H1 (cell line): ENCODE data around the gene DNER. TPM values are rescaled to one million over a fixed set of nuclear protein-coding genes. Genes with fewer than 3 reads are reported as not detected.
"Not testable (repeated sequence)": the region's sequence is repeated elsewhere in the genome, so short reads cannot be mapped to it uniquely, and the experiment has no call there.

Source experiments
- CTCF ChIA-PET: fragments of 300-600 bp; sonication (Branson Sonifier 250); formaldehyde crosslinking; loops from one replicate; lab custom pipeline; 2021; ENCODE audit not compliant: partially characterized antibody; lab: Charles Lee
- POLR2A ChIA-PET: fragments of 300-600 bp; sonication (Branson Sonifier 250); formaldehyde crosslinking; loops from one replicate; lab custom pipeline; 2021; ENCODE audit warnings: inconsistent platforms; ENCODE audit not compliant: partially characterized antibody; lab: Charles Lee
- DNase-seq, 2 experiments: peaks; one replicate each; pipeline versions ENCODE4 v3.0.0 to v3.0.0-alpha.2; 2010 to 2022; ENCODE audit warnings: low spot score in 2 of 2, low read depth in 1 of 2, mixed read lengths in 1 of 2
- FAIRE-seq: peaks from 2 replicates; lab custom pipeline; 2011; peaks lifted over from hg19 to GRCh38; lab: Jason Lieb, UNC
- H2AFZ ChIP-seq: 2 replicates; pipeline ENCODE4 v1.8.1; 2012; ENCODE audit warnings: low read length, inconsistent platforms
- H2AK5ac ChIP-seq: 2 replicates; pipeline ENCODE4 v1.6.1; 2013; ENCODE audit warnings: low read depth, low read length
- H2BK120ac ChIP-seq: replicated peaks from 2 replicates; pipeline ENCODE3; 2013; ENCODE audit warnings: low read depth, low read length, inconsistent platforms
- H2BK12ac ChIP-seq: 2 replicates; pipeline ENCODE4 v1.6.1; 2013; ENCODE audit warnings: low read depth, low read length
- H2BK15ac ChIP-seq: 2 replicates; pipeline ENCODE4 v1.6.1; 2013; ENCODE audit warnings: low read length
- H2BK20ac ChIP-seq: 2 replicates; pipeline ENCODE4 v1.6.1; 2013; ENCODE audit warnings: low read length
- H2BK5ac ChIP-seq: 2 replicates; pipeline ENCODE4 v1.6.1; 2013; ENCODE audit warnings: low read depth, low read length
- H3K14ac ChIP-seq: 2 replicates; pipeline ENCODE4 v1.6.1; 2013; ENCODE audit warnings: inconsistent platforms; ENCODE audit not compliant: insufficient read length
- H3K18ac ChIP-seq: 2 replicates; pipeline ENCODE4 v1.6.1; 2013; ENCODE audit warnings: low read length; ENCODE audit errors: extremely low read depth
- H3K23ac ChIP-seq: 2 replicates; pipeline ENCODE4 v1.6.1; 2013; ENCODE audit warnings: inconsistent platforms; ENCODE audit not compliant: insufficient read length
- H3K23me2 ChIP-seq: 2 replicates; pipeline ENCODE4 v1.6.1; 2013; ENCODE audit warnings: low read depth, low read length
- H3K27ac ChIP-seq: 2 replicates; pipeline ENCODE4 v1.6.1; 2011; ENCODE audit warnings: low read depth, low read length, inconsistent platforms
- H3K27me3 ChIP-seq, 4 experiments: replicated peaks in 1 of 4; 1 replicate in 1 of 4; 2 replicates in 3 of 4; pipeline versions ENCODE4 v1.6.1 to v1.8.1; 2011 to 2013; ENCODE audit warnings: low read length in 3 of 4, mild to moderate bottlenecking in 3 of 4, inconsistent platforms in 2 of 4, mixed read lengths in 2 of 4, moderate library complexity in 1 of 4; ENCODE audit not compliant: control insufficient read depth in 3 of 4, insufficient read depth in 3 of 4; ENCODE audit errors: extremely low read depth in 1 of 4
- H3K36me3 ChIP-seq, 4 experiments: 2 replicates each; pipeline versions ENCODE4 v1.6.1 to v1.8.1; 2011 to 2013; ENCODE audit warnings: mild to moderate bottlenecking in 4 of 4, low read length in 3 of 4, moderate library complexity in 2 of 4, control low read depth in 1 of 4, inconsistent platforms in 1 of 4; ENCODE audit not compliant: insufficient read depth in 4 of 4, control insufficient read depth in 2 of 4
- H3K4ac ChIP-seq: replicated peaks from 2 replicates; pipeline ENCODE3; 2013; ENCODE audit warnings: low read length, low read depth, mixed read lengths, inconsistent platforms; ENCODE audit not compliant: insufficient read length
- H3K4me1 ChIP-seq, 4 experiments: replicated peaks in 1 of 4; 1 replicate in 1 of 4; 2 replicates in 3 of 4; pipeline versions ENCODE4 v1.6.1 to v1.8.1; 2011 to 2013; ENCODE audit warnings: low read length in 3 of 4, inconsistent platforms in 2 of 4, mixed read lengths in 1 of 4; ENCODE audit not compliant: insufficient read depth in 4 of 4, control insufficient read depth in 3 of 4
- H3K4me2 ChIP-seq, 2 experiments: 2 replicates each; pipeline versions ENCODE4 v1.6.1 to v1.8.1; 2011 to 2013; ENCODE audit warnings: low read depth in 2 of 2, low read length in 2 of 2, control low read depth in 1 of 2, inconsistent platforms in 1 of 2, mild to moderate bottlenecking in 1 of 2; ENCODE audit not compliant: insufficient read depth in 1 of 2
- H3K4me3 ChIP-seq, 4 experiments: fragments of 200-600, 300-600 bp in 1 of 4; sonication (generic), shearing (Covaris generic), sonication (Bioruptor Twin) in 1 of 4; 2 replicates each; pipeline versions ENCODE4 v1.5.1 to v1.8.1; 2011 to 2016; ENCODE audit warnings: low read length in 4 of 4, low read depth in 3 of 4, control low read depth in 2 of 4, inconsistent platforms in 2 of 4, mild to moderate bottlenecking in 2 of 4, mixed read lengths in 1 of 4, moderate library complexity in 1 of 4; ENCODE audit not compliant: insufficient read depth in 2 of 4; ENCODE audit errors: extremely low read depth in 1 of 4
- H3K56ac ChIP-seq: replicated peaks from 2 replicates; pipeline ENCODE3; 2013; ENCODE audit warnings: low read depth, mild to moderate bottlenecking, mixed read lengths, low read length, inconsistent platforms; ENCODE audit not compliant: insufficient read length
- H3K79me1 ChIP-seq: 2 replicates; pipeline ENCODE4 v1.6.1; 2013; ENCODE audit warnings: low read depth, low read length, control low read depth
- H3K79me2 ChIP-seq, 2 experiments: 2 replicates each; pipeline versions ENCODE4 v1.6.1 to v1.8.1; 2012 to 2013; ENCODE audit warnings: low read length in 2 of 2, mild to moderate bottlenecking in 2 of 2, inconsistent platforms in 1 of 2; ENCODE audit not compliant: insufficient read depth in 2 of 2, control insufficient read depth in 1 of 2
- H3K9ac ChIP-seq, 4 experiments: replicated peaks in 1 of 4; 1 replicate in 1 of 4; 2 replicates in 3 of 4; pipeline versions ENCODE4 v1.6.1 to v1.8.1; 2011 to 2013; ENCODE audit warnings: low read depth in 3 of 4, low read length in 3 of 4, control low read depth in 2 of 4, mild to moderate bottlenecking in 2 of 4, moderate library complexity in 2 of 4, inconsistent platforms in 1 of 4; ENCODE audit errors: extremely low read depth in 1 of 4
- H3K9me3 ChIP-seq, 2 experiments: 2 replicates each; pipeline versions ENCODE4 v1.6.1 to v1.8.1; 2012 to 2013; ENCODE audit warnings: mild to moderate bottlenecking in 2 of 2, moderate library complexity in 2 of 2, control low read depth in 1 of 2, inconsistent platforms in 1 of 2, low read depth in 1 of 2, low read length in 1 of 2, mixed read lengths in 1 of 2; ENCODE audit not compliant: insufficient read depth in 2 of 2
- H4K20me1 ChIP-seq, 2 experiments: replicated peaks in 1 of 2; 2 replicates each; pipeline versions ENCODE3 to v1.8.1; 2011 to 2013; ENCODE audit warnings: inconsistent platforms in 2 of 2, low read length in 2 of 2, mild to moderate bottlenecking in 1 of 2; ENCODE audit not compliant: insufficient read depth in 2 of 2, control insufficient read depth in 1 of 2
- H4K5ac ChIP-seq: 2 replicates; pipeline ENCODE4 v1.6.1; 2013; ENCODE audit warnings: low read length, low read depth, mixed read lengths, inconsistent platforms; ENCODE audit not compliant: insufficient read length
- H4K8ac ChIP-seq: 2 replicates; pipeline ENCODE4 v1.8.0; 2013; ENCODE audit warnings: mild to moderate bottlenecking, moderate library complexity, low read length, inconsistent platforms; ENCODE audit not compliant: insufficient read depth; ENCODE audit errors: extremely low read depth
- H4K91ac ChIP-seq: replicated peaks from 2 replicates; pipeline ENCODE3; 2013; ENCODE audit warnings: low read length, mixed read lengths, inconsistent platforms; ENCODE audit not compliant: insufficient read length
- WGBS, 2 experiments: shearing (Covaris generic) in 1 of 2; methylation state at CpG; one replicate each; pipeline versions ENCODE4 v1.1.6 to v1.1.7; 2013 to 2015; ENCODE audit warnings: low lambda C conversion rate in 2 of 2, mixed read lengths in 2 of 2, inconsistent platforms in 1 of 2, low coverage in 1 of 2, missing lambda C conversion rate in 1 of 2; ENCODE audit not compliant: insufficient replicate concordance in 2 of 2, insufficient coverage in 1 of 2, insufficient read length in 1 of 2; ENCODE audit errors: extremely low coverage in 1 of 2, missing lambda C conversion rate in 1 of 2; 5-methylcytosine and 5-hydroxymethylcytosine counted together
- polyA plus RNA-seq, 7 experiments: library from polyadenylated mRNA; depleted of rRNA in 3 of 7; stranded (reverse) in 5 of 7; unstranded in 2 of 7; fragments of >200 nt in 5 of 7; fragments of 200-250 nt in 2 of 7; gene quantifications; 1 replicate in 5 of 7; 2 replicates in 1 of 7; 4 replicates in 1 of 7; pipeline versions ENCODE4 v1.2.1 to v1.2.3, GENCODE V29; 2011 to 2013; ENCODE audit warnings: missing spikeins in 2 of 7, mixed read lengths in 2 of 7
- total RNA-seq: library from RNA; stranded (reverse); fragmentation: NEBNext Ultra II Directional; extraction: Animal tissue kit (Norgen Biotek cat#: 25700); gene quantifications from 2 replicates; pipeline ENCODE4 v1.2.1, GENCODE V29; 2021

The DNER gene
- total and polyA plus RNA-seq, 2 of the 8 experiments (the other 6 are each of a cell fraction or from before 2014, with no cell fraction given) = 6.8 to 16.3 TPM

DNA sequence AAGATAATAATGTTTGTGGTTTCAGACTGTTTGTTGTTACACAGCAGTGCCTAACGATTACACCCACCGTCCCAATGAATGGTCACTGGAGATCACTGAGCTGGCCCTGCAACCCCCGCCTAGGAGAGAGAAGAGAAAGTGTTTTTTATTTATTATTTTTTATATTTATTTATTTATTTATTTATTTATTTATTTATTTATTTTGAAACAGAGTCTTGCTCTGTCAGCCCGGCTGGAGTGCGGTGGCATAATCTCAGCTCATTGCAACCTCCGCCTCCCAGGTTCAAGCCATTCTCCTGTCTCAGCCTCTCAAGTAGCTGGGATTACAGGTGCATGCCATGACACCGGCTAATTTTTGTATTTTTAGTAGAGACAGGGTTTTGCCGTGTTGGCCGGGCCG is 43.1 kb upstream of the DNER start:
- H3K14ac ChIP-seq, H2BK12ac ChIP-seq, H3K4me2 ChIP-seq, H4K8ac ChIP-seq, H3K23ac ChIP-seq, H2AK5ac ChIP-seq, DNase-seq, H3K23me2 ChIP-seq, POLR2A ChIA-PET, H4K5ac ChIP-seq, H3K4me1 ChIP-seq, H4K20me1 ChIP-seq, H3K36me3 ChIP-seq, H3K56ac ChIP-seq, H2BK120ac ChIP-seq, H4K91ac ChIP-seq, H3K9me3 ChIP-seq, H2BK15ac ChIP-seq, H3K18ac ChIP-seq, H2BK5ac ChIP-seq, H3K79me1 ChIP-seq, H2AFZ ChIP-seq, H2BK20ac ChIP-seq, H3K4ac ChIP-seq, FAIRE-seq, H3K4me3 ChIP-seq, H3K27ac ChIP-seq, H3K27me3 ChIP-seq, H3K9ac ChIP-seq, H3K79me2 ChIP-seq: not testable (repeated sequence)
- 93% methylated on average over 10 of the region's 10 CpGs; no CpG with 5 or more reads in 1 of the 2 experiments for WGBS, 2 experiments
- CTCF ChIA-PET = interaction anchor here (0.6 to 2.0 kb wide), 3 partner anchors 9 to 876 kb away, joined by 3 to 8 read pairs (median 4); no protein-coding TSS in a partner anchor
